K562 treated with DMSO at 1 percent for 48 hours (cell line): ENCODE data around the gene QTRT2. TPM values are rescaled to one million over a fixed set of nuclear protein-coding genes. Genes with fewer than 3 reads are reported as not detected.

ENCODE experiments used
- total RNA-seq: library from RNA; unstranded; fragments of 300-600 nt; gene quantifications from 2 replicates; pipeline ENCODE4 v1.2.3, GENCODE V29; 2022; ENCODE audit warnings: low replicate concordance; ENCODE audit errors: extremely low read depth

QTRT2 gene
- not detected in 2 replicates for total RNA-seq

DNA sequence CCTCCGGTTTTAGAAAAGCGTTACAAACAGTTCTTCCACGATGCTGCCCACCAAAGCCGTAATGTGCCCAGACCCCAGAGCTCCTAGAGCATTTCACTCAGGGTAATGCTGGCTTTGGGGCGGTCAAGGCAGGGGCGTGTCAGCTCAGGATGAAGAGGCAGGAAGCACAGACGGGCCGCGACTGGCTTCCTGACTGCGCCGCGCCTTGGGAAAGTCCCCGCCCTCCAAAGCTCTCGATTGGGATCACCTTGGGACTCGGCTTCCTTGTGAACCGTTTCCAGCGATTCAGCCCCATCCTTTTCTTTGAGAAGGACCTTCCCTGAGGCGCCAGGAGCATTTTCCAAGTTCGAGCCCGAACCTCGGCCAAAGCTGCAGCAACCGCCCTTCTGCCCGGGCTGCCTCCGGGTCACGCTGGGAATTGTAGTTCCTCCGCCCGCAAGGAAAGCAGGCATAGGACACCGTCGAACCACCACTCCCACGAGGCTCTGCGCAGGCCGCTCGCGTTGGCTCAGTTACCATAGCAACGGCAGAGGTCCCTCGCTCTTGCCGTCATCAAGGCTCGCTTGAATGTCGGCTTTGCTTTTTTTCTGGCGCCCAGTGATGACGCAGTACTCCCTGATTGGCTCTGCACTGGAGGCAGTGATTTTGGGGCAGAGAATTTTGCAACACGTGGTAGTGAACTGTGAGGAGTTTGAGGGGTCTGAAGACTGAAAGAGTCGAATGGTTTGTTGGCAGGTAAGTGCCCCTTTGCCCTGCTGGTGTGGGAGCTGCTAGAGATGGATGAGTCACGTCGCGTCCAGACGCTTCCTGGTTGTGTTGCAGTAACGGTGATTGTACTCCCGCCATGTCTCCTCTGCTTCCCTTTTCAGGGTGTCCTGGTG, at the start of gene QTRT2, which contains the start of gene CCDC191:
Gene QTRT2, plus strand, starts transcription at position 608 of the 881 bp plus-strand sequence. CDS start 8,521 bp downstream, outside the sequence.
Gene CCDC191, minus strand, starts transcription at position 397 of the 881 bp plus-strand sequence. Its CDS starts 60 bp downstream, at position 337.

Other genes with a start within 250 kb of the QTRT2 start
- gene GRAMD1C, start 217.9 kb upstream of the QTRT2 start, total RNA-seq = not detected in 2 replicates
- not detected in 2 replicates for gene ZDHHC23, start 108.7 kb upstream of the QTRT2 start, total RNA-seq
- not detected in 2 replicates for gene CCDC191, start 211 bp upstream of the QTRT2 start, total RNA-seq
- gene DRD3, start 122.3 kb downstream of the QTRT2 start, total RNA-seq = not detected in 2 replicates
- gene ZNF80, start 180.8 kb downstream of the QTRT2 start, total RNA-seq = not detected in 2 replicates
- gene TIGIT, start 237.3 kb downstream of the QTRT2 start, total RNA-seq = not detected in 2 replicates